Neural cell (in vitro differentiated cells): Measurements from ENCODE around the gene SOCS3. TPM values are rescaled to one million over a fixed set of nuclear protein-coding genes. Genes with fewer than 3 reads are reported as not detected.

Source experiments
- H2AFZ ChIP-seq: fragments of 200-600, 300-800 bp; sonication (generic), shearing (Covaris generic); 2 replicates; pipeline ENCODE4 v1.6.0; 2014; ENCODE audit warnings: low read depth, mild to moderate bottlenecking, antibody characterized with exemption, low read length, moderate library complexity
- H3F3A ChIP-seq: fragments of 200-600 bp; shearing (Covaris generic); 2 replicates; pipeline ENCODE4 v1.6.1; 2016; ENCODE audit warnings: mild to moderate bottlenecking, moderate library complexity, mixed read lengths, antibody characterized with exemption, low read length; ENCODE audit not compliant: insufficient read depth, poor library complexity, severe bottlenecking
- H3K27ac ChIP-seq: fragments of 200-600, 300-800 bp; sonication (generic), shearing (Covaris generic); 2 replicates; pipeline ENCODE4 v1.5.1; 2014; ENCODE audit warnings: mild to moderate bottlenecking, low read length, moderate library complexity
- H3K27me3 ChIP-seq: fragments of 300-800, 200-600 bp; sonication (generic), shearing (Covaris generic); 2 replicates; pipeline ENCODE4 v1.6.0; 2014; ENCODE audit warnings: mild to moderate bottlenecking, low read depth, low read length, moderate library complexity; ENCODE audit not compliant: insufficient read depth
- H3K36me3 ChIP-seq: fragments of 300-800, 200-600 bp; sonication (generic), shearing (Covaris generic); 2 replicates; pipeline ENCODE4 v1.5.1; 2014; ENCODE audit warnings: mild to moderate bottlenecking, antibody characterized with exemption, low read length, moderate library complexity; ENCODE audit not compliant: insufficient read depth
- H3K4me2 ChIP-seq: fragments of 300-800, 200-600 bp; sonication (generic), shearing (Covaris generic); 2 replicates; pipeline ENCODE4 v1.6.0; 2014; ENCODE audit warnings: mild to moderate bottlenecking, low read length
- H3K4me3 ChIP-seq: fragments of 300-800, 200-600 bp; sonication (generic), shearing (Covaris generic); 2 replicates; pipeline ENCODE4 v1.5.1; 2014; ENCODE audit warnings: mild to moderate bottlenecking, low read length, moderate library complexity
- H3K79me2 ChIP-seq: fragments of 200-600 bp; shearing (Covaris generic); replicated peaks from 2 replicates; pipeline ENCODE4 v1.6.0; 2014; ENCODE audit warnings: mild to moderate bottlenecking, low read length, moderate library complexity; ENCODE audit not compliant: insufficient read depth
- H3K9ac ChIP-seq: fragments of 300-800, 200-600 bp; sonication (generic), shearing (Covaris generic); 2 replicates; pipeline ENCODE4 v1.6.1; 2016; ENCODE audit warnings: mild to moderate bottlenecking, low read length, mixed read lengths
- H3K9me2 ChIP-seq: fragments of 200-600 bp; shearing (Covaris generic); 2 replicates; pipeline ENCODE4 v1.6.1; 2016; ENCODE audit warnings: mild to moderate bottlenecking, low read length, mixed read lengths; ENCODE audit not compliant: insufficient read depth
- H3K9me3 ChIP-seq: fragments of 200-600, 300-800 bp; sonication (generic), shearing (Covaris generic); 2 replicates; pipeline ENCODE4 v1.6.1; 2016; ENCODE audit warnings: mild to moderate bottlenecking, mixed run types, low read length, moderate library complexity, mixed read lengths
- H4K20me1 ChIP-seq: fragments of 200-600 bp; shearing (Covaris generic); 2 replicates; pipeline ENCODE4 v1.6.1; 2016; ENCODE audit warnings: mild to moderate bottlenecking, mixed run types; ENCODE audit not compliant: insufficient read depth
- CTCF ChIP-seq: fragments of 450-650 bp; IDR thresholded peaks from 2 replicates; pipeline ENCODE4 v1.5.1; 2014; ENCODE audit warnings: antibody characterized with exemption, mild to moderate bottlenecking, moderate library complexity; ENCODE audit not compliant: poor library complexity, severe bottlenecking
- EP300 ChIP-seq: fragments of 450-650 bp; conservative IDR thresholded peaks from 2 replicates; pipeline ENCODE4 v1.6.1; 2014; ENCODE audit warnings: antibody characterized with exemption, mild to moderate bottlenecking, moderate library complexity; ENCODE audit not compliant: poor library complexity, severe bottlenecking
- EZH2 ChIP-seq: fragments of 200-600, 300-800 bp; shearing (Covaris generic), sonication (generic); IDR thresholded peaks from 2 replicates; pipeline ENCODE4 v1.6.1; 2014; ENCODE audit warnings: antibody characterized with exemption, low read length, borderline replicate concordance, mild to moderate bottlenecking; ENCODE audit not compliant: insufficient read depth, poor library complexity, severe bottlenecking
- MXI1 ChIP-seq: fragments of 450-650 bp; conservative IDR thresholded peaks from 2 replicates; pipeline ENCODE4 v1.6.1; 2014; ENCODE audit warnings: antibody characterized with exemption, mild to moderate bottlenecking; ENCODE audit not compliant: poor library complexity, severe bottlenecking
- POLR2AphosphoS5 ChIP-seq: IDR thresholded peaks from 2 replicates; pipeline ENCODE4 v1.6.1; 2012
- RAD21 ChIP-seq: fragments of 450-650 bp; conservative IDR thresholded peaks from 2 replicates; pipeline ENCODE4 v1.6.1; 2014; ENCODE audit warnings: antibody characterized with exemption, mild to moderate bottlenecking, moderate library complexity
- REST ChIP-seq: IDR thresholded peaks from 2 replicates; pipeline ENCODE4 v1.6.1; 2012; ENCODE audit warnings: borderline replicate concordance
- SMC3 ChIP-seq: fragments of 450-650 bp; conservative IDR thresholded peaks from 2 replicates; pipeline ENCODE4 v1.6.1; 2014; ENCODE audit warnings: antibody characterized with exemption, mild to moderate bottlenecking, moderate library complexity; ENCODE audit not compliant: poor library complexity
- TAF1 ChIP-seq: IDR thresholded peaks from 2 replicates; pipeline ENCODE4 v1.6.1; 2012; ENCODE audit warnings: low read depth
- polyA plus RNA-seq: library from polyadenylated mRNA; depleted of rRNA; stranded (reverse); fragments of >200 nt; gene quantifications from 2 replicates; pipeline ENCODE4 v1.2.3, GENCODE V29; 2014

Gene SOCS3
- polyA plus RNA-seq, 1 donor from 2014 or later = 5.4 TPM

- no peaks in the 10 kb centered on the region for H3K9me3 ChIP-seq
- H3K27me3 ChIP-seq = no peaks in the 10 kb centered on the region
- H3F3A ChIP-seq = no peaks in the 10 kb centered on the region
- H3K4me3 ChIP-seq = no peak overlapping the region
- TF ChIP-seq CTCF (no peak), POLR2AphosphoS5 (no peak), TAF1 (no peak), MXI1 (no peak), RAD21 (no peak), SMC3 (no peak), EP300 (no peak), REST (no peak), EZH2 (no peak)
- H3K4me2 ChIP-seq = no peak overlapping the region
- H4K20me1 ChIP-seq = no peaks in the 10 kb centered on the region
- no peak overlapping the region for H3K27ac ChIP-seq
- no peaks in the 10 kb centered on the region for H3K36me3 ChIP-seq
- H2AFZ ChIP-seq = no peak overlapping the region
- H3K9me2 ChIP-seq = no peaks in the 10 kb centered on the region
- no peaks in the 10 kb centered on the region for H3K79me2 ChIP-seq
- H3K9ac ChIP-seq = no peak overlapping the region
Observed at GRCh38 chr17:78401246-78401645, 41.4 kb upstream of the SOCS3 start.

- Histone ChIP-seq H4K20me1 (no peaks in the 10 kb centered on the region), H3F3A (no peaks in the 10 kb centered on the region), H3K4me2 (no peak overlapping the region), H3K27ac (no peak overlapping the region), H3K9me3 (no peaks in the 10 kb centered on the region), H3K4me3 (no peak overlapping the region), H2AFZ (no peak overlapping the region), H3K9me2 (no peaks in the 10 kb centered on the region), H3K36me3 (no peaks in the 10 kb centered on the region), H3K27me3 (no peaks in the 10 kb centered on the region), H3K9ac (no peak overlapping the region), H3K79me2 (no peaks in the 10 kb centered on the region)
- TF ChIP-seq REST (no peak), EP300 (no peak), POLR2AphosphoS5 (no peak), SMC3 (no peak), CTCF (no peak), EZH2 (no peak), TAF1 (no peak), RAD21 (no peak), MXI1 (no peak)
Observed at GRCh38 chr17:78400581-78401240, 40.8 kb upstream of the SOCS3 start.
